ENCODE measurements around the gene RBFOX2. TPM values are rescaled to one million over a fixed set of nuclear protein-coding genes. Genes with fewer than 3 reads are reported as not detected.

The RBFOX2 gene
- total RNA-seq, 1 experiment from 2014 or later = 81.1 TPM

DNA sequence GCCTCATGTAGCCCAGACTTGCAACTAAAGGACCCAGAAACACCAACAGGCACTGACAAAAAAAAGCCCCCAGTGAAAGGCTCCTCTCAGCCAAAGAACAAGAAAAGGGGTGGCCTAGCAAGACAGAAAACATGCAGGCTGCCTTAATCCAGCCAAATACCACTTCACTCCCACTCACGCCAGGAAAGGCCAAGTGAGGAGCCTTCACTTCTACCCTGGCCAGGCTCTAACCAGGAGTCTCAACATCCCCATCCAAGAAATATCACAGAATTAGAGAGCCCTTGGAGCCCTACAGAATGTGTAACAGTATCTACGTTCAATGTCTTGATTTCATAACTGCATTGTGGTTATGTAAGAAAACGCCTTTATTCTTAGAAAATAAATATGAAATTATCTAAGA is 162.0 kb downstream of the RBFOX2 start:
- BruUV-seq (replicated peaks) = no TSS peak
- in situ Hi-C loops (cut with HindIII; ENCODE audit: low pct_unique_long_range_greater_than_20kb, low sequenced_read_pairs) (no loop called here), intact Hi-C loops (cut with micrococcal nuclease; ENCODE audit: unreplicated experiment) (no loop called here)
- DNase-seq (ENCODE audit: low read depth, low spot score) (no peak), ATAC-seq (no peak)
- Histone ChIP-seq H3K9me3 (ENCODE audit: control insufficient read depth, insufficient read depth, low read depth, low read length) (no peaks in the 10 kb centered on the region), H3K4me3 (ENCODE audit: low read depth in 2 of 2, low read length in 2 of 2) (no peak overlapping the region), H3K36me3 (ENCODE audit: control insufficient read depth, insufficient read depth, low read length) (no peaks in the 10 kb centered on the region), H3K27me3 (ENCODE audit: control insufficient read depth, insufficient read depth, low read length) (no peaks in the 10 kb centered on the region), H3K27ac (ENCODE audit: low read length) (no peak overlapping the region), H3K4me1 (ENCODE audit: control insufficient read depth, insufficient read depth, low read length) (no peaks in the 10 kb centered on the region; the same call in 1 of the 2 replicates)
- ChIA-PET CTCF (no interaction called here), POLR2A (no interaction called here)
- no peak for TF ChIP-seq TCF7L2 (IDR thresholded peaks at IDR 0.05; ENCODE audit: low read depth, low read length)
- TF ChIP-seq, protein P1, sequence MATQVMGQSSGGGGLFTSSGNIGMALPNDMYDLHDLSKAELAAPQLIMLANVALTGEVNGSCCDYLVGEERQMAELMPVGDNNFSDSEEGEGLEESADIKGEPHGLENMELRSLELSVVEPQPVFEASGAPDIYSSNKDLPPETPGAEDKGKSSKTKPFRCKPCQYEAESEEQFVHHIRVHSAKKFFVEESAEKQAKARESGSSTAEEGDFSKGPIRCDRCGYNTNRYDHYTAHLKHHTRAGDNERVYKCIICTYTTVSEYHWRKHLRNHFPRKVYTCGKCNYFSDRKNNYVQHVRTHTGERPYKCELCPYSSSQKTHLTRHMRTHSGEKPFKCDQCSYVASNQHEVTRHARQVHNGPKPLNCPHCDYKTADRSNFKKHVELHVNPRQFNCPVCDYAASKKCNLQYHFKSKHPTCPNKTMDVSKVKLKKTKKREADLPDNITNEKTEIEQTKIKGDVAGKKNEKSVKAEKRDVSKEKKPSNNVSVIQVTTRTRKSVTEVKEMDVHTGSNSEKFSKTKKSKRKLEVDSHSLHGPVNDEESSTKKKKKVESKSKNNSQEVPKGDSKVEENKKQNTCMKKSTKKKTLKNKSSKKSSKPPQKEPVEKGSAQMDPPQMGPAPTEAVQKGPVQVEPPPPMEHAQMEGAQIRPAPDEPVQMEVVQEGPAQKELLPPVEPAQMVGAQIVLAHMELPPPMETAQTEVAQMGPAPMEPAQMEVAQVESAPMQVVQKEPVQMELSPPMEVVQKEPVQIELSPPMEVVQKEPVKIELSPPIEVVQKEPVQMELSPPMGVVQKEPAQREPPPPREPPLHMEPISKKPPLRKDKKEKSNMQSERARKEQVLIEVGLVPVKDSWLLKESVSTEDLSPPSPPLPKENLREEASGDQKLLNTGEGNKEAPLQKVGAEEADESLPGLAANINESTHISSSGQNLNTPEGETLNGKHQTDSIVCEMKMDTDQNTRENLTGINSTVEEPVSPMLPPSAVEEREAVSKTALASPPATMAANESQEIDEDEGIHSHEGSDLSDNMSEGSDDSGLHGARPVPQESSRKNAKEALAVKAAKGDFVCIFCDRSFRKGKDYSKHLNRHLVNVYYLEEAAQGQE (IDR thresholded peaks at IDR 0.05; ENCODE audit: insufficient read depth in 1 of 2, low read depth in 2 of 2, low read length in 1 of 2) = no peak
- TF ChIP-seq, protein P2, sequence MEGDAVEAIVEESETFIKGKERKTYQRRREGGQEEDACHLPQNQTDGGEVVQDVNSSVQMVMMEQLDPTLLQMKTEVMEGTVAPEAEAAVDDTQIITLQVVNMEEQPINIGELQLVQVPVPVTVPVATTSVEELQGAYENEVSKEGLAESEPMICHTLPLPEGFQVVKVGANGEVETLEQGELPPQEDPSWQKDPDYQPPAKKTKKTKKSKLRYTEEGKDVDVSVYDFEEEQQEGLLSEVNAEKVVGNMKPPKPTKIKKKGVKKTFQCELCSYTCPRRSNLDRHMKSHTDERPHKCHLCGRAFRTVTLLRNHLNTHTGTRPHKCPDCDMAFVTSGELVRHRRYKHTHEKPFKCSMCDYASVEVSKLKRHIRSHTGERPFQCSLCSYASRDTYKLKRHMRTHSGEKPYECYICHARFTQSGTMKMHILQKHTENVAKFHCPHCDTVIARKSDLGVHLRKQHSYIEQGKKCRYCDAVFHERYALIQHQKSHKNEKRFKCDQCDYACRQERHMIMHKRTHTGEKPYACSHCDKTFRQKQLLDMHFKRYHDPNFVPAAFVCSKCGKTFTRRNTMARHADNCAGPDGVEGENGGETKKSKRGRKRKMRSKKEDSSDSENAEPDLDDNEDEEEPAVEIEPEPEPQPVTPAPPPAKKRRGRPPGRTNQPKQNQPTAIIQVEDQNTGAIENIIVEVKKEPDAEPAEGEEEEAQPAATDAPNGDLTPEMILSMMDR (IDR thresholded peaks at IDR 0.05) = no peak
- TF ChIP-seq POLR2AphosphoS5 (IDR thresholded peaks at IDR 0.05; ENCODE audit: low read depth, low read length) = no peak
- no peak for TF ChIP-seq SIN3A (IDR thresholded peaks at IDR 0.05; ENCODE audit: borderline replicate concordance, insufficient read depth, low read depth, low read length)

- ChIA-PET CTCF (no interaction called here), POLR2A (no interaction called here)
- TF ChIP-seq, protein P2 (IDR thresholded peaks at IDR 0.05) = no peak
- TF ChIP-seq POLR2AphosphoS5 (IDR thresholded peaks at IDR 0.05; ENCODE audit: low read depth, low read length) (no peak), SIN3A (IDR thresholded peaks at IDR 0.05; ENCODE audit: borderline replicate concordance, insufficient read depth, low read depth, low read length) (no peak)
- ATAC-seq (no peak), DNase-seq (ENCODE audit: low read depth, low spot score) (no peak)
- Histone ChIP-seq H3K9me3 (ENCODE audit: control insufficient read depth, insufficient read depth, low read depth, low read length) (no peaks in the 10 kb centered on the region), H3K36me3 (ENCODE audit: control insufficient read depth, insufficient read depth, low read length) (no peaks in the 10 kb centered on the region), H3K4me3 (ENCODE audit: low read depth in 2 of 2, low read length in 2 of 2) (no peak overlapping the region), H3K4me1 (ENCODE audit: control insufficient read depth, insufficient read depth, low read length) (no peaks in the 10 kb centered on the region; the same call in 1 of the 2 replicates), H3K27ac (ENCODE audit: low read length) (no peak overlapping the region), H3K27me3 (ENCODE audit: control insufficient read depth, insufficient read depth, low read length) (no peaks in the 10 kb centered on the region)
- in situ Hi-C loops (cut with HindIII; ENCODE audit: low pct_unique_long_range_greater_than_20kb, low sequenced_read_pairs) = no loop called here
- intact Hi-C loops (cut with micrococcal nuclease; ENCODE audit: unreplicated experiment) = no loop called here
- BruUV-seq (replicated peaks) = no TSS peak
These were observed 164.0 kb downstream of the RBFOX2 start for GRCh38 chr22:35864545-35865165.

Measured in Panc1 (cell line).